ENCODE results near the gene MAD1L1. TPM values are rescaled to one million over a fixed set of nuclear protein-coding genes. Genes with fewer than 3 reads are reported as not detected.

Gene MAD1L1
- total and polyA plus RNA-seq, 2 donors (not counting 3 experiments of a cell fraction or from before 2014, with no cell fraction given): 34.1 to 42.3 TPM

DNA sequence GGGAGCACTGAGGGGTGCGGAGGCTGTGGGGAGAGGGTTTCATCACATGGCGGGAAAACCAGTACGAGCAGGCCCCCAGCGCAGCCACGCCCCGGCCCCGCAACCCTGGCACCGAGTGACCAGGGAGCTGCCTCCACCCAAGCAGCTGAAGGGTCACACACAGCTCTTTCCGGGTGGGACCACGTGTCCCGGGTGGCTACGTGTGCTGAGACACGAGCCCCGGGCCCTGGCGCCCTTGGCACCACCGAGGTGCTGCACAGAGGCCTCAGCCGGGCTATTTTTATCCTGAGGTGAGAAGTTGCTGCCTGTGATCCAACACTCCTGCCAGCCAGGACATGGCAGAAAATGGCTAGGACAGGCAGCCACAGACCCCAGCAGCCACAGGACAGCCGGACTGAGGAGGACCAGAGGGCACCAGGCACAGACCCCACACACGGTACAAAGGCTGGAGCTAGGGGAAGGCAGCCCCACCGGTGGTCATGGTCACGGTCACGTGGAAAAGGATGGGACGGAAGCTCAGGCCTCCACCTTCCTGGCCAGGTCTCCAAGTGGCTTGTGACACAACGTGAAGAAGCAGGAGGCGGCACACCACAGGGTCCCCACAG is 223.7 kb downstream of the MAD1L1 start:
- Histone ChIP-seq H3K9ac (replicated peaks; ENCODE audit: extremely low read depth, insufficient read depth, low read length) (no peak overlapping the region), H3K4me3 (replicated peaks in 1 of 3; ENCODE audit: insufficient read depth in 1 of 3, low read depth in 1 of 3, low read length in 3 of 3) (no peak overlapping the region), H3K4me2 (ENCODE audit: insufficient read depth, low read length) (no peak overlapping the region), H3K9me3 (replicated peaks; ENCODE audit: control insufficient read depth, insufficient read depth, low read length) (no peaks in the 10 kb centered on the region), H4K20me1 (replicated peaks; ENCODE audit: control insufficient read depth, extremely low read depth, insufficient read depth, low read length) (no peaks in the 10 kb centered on the region), H2AFZ (ENCODE audit: low read depth, low read length) (no peak overlapping the region), H3K4me1 (ENCODE audit: control insufficient read depth, extremely low read depth, insufficient read depth, low read length) (no peaks in the 10 kb centered on the region), H3K79me2 (ENCODE audit: control insufficient read depth, insufficient read depth, low read length) (no peaks in the 10 kb centered on the region), H3K27ac (ENCODE audit: insufficient read depth, low read depth, low read length) (no peak overlapping the region), H3K9me1 (replicated peaks; ENCODE audit: control insufficient read depth, extremely low read depth, insufficient read depth, low read length) (no peaks in the 10 kb centered on the region), H3K36me3 (ENCODE audit: control insufficient read depth in 2 of 2, extremely low read depth in 1 of 2, insufficient read depth in 2 of 2, low read length in 2 of 2) (peaks cover 0 to 2% of the 10 kb centered on the region in 2 experiments), H3K27me3 (ENCODE audit: control insufficient read depth in 2 of 2, insufficient read depth in 2 of 2, low read length in 2 of 2) (no peaks in the 10 kb centered on the region)
- DNase-seq (ENCODE audit: low read depth, low spot score) (no peak), FAIRE-seq (no peak)
- ChIA-PET POLR2A (no interaction called here), CTCF (interaction anchor here (1.1 kb wide), 1 partner anchor 345 kb away, joined by 3 read pairs; no protein-coding TSS in a partner anchor)
- dilution Hi-C loops (cut with MboI; ENCODE audit: extremely low pct_ligation_motif_present, low sequenced_read_pairs) (no loop called here), intact Hi-C loops (cut with micrococcal nuclease) (no loop called here)
- no TSS peak for BruUV-seq (replicated peaks)
- TF ChIP-seq, protein P1, sequence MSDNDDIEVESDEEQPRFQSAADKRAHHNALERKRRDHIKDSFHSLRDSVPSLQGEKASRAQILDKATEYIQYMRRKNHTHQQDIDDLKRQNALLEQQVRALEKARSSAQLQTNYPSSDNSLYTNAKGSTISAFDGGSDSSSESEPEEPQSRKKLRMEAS (IDR thresholded peaks at IDR 0.05; ENCODE audit: insufficient read depth, insufficient read length): no peak
- TF ChIP-seq POLR2A (IDR thresholded peaks at IDR 0.05; ENCODE audit: low read depth, low read length): no peak
- TF ChIP-seq MYC (IDR thresholded peaks at IDR 0.05; ENCODE audit: low read depth, low read length): no peak
- no peak for TF ChIP-seq JUN (IDR thresholded peaks at IDR 0.05; ENCODE audit: borderline replicate concordance, insufficient read depth, insufficient read length, low read depth)
- TF ChIP-seq FOS (IDR thresholded peaks at IDR 0.05; ENCODE audit: borderline replicate concordance, insufficient read depth, low read length): no peak
- TF ChIP-seq POLR2AphosphoS5 (IDR thresholded peaks at IDR 0.05; ENCODE audit: insufficient read depth, low read depth, low read length): no peak
- no peak for TF ChIP-seq GATA2 (IDR thresholded peaks at IDR 0.05; ENCODE audit: insufficient read depth, insufficient read length, low read depth, low read length)
- TF ChIP-seq EZH2 (IDR thresholded peaks at IDR 0.05; ENCODE audit: borderline replicate concordance, low read depth, low read length, severe bottlenecking): no peak
- TF ChIP-seq, protein P2, sequence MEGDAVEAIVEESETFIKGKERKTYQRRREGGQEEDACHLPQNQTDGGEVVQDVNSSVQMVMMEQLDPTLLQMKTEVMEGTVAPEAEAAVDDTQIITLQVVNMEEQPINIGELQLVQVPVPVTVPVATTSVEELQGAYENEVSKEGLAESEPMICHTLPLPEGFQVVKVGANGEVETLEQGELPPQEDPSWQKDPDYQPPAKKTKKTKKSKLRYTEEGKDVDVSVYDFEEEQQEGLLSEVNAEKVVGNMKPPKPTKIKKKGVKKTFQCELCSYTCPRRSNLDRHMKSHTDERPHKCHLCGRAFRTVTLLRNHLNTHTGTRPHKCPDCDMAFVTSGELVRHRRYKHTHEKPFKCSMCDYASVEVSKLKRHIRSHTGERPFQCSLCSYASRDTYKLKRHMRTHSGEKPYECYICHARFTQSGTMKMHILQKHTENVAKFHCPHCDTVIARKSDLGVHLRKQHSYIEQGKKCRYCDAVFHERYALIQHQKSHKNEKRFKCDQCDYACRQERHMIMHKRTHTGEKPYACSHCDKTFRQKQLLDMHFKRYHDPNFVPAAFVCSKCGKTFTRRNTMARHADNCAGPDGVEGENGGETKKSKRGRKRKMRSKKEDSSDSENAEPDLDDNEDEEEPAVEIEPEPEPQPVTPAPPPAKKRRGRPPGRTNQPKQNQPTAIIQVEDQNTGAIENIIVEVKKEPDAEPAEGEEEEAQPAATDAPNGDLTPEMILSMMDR (IDR thresholded peaks at IDR 0.05; ENCODE audit: extremely low read depth in 1 of 2, insufficient read depth in 1 of 2, low read depth in 1 of 2, low read length in 2 of 2): no peak
